Measurements from ENCODE around the gene TXNDC8. TPM values are rescaled to one million over a fixed set of nuclear protein-coding genes. Genes with fewer than 3 reads are reported as not detected.

The TXNDC8 gene
- total and polyA plus RNA-seq, 9 donors = not detected

DNA sequence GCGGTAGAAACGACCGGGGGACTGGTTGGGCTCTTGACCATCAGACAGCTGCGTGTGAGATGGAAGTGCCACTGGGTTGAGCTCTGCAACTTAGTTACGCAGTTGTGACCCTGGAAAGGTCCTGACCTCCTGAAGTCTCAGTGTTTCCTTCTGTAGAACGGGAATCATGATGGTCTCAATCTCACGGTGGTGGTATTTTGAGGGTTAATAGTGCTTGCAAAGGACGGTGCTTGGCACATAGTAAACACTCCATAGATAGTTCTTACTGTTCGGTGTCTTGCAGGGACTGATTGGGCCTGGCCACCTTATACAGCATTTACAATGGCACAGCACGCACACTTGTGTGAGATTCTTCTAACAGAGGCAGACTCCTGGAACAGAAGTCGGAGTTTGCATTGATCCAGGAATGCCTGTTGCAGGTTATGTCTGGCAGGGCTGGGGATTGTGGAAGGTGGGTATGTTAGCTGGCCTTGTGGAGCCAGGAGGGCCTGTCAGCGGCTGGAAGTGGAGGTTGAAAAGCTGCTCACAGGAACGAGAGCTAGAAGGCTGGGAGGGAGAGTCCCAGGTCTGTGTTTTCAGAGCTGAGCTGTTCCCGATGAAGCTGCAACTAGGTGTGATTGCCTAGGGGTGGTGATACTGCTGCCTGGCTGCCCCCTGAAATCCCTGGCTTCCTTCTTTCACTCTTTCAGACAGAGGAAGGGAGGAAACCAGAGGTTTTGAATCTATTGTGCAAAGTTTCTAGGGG, 80.4 kb downstream of the TXNDC8 start:
- TF ChIP-seq CTCF (IDR thresholded peaks at IDR 0.05) (no peak), EP300 (IDR thresholded peaks at IDR 0.05) (no peak), POLR2A (IDR thresholded peaks at IDR 0.05) (no peak)
- peak overlapping the region; percentile 62 to 93 for H3K27ac ChIP-seq
- no peaks in the 10 kb centered on the region for H3K9me3 ChIP-seq
- intact Hi-C loops (cut with DNase I) = no loop called here
- peak; percentile 17 to 37 (median 23) for DNase-seq
- no peaks in the 10 kb centered on the region for H3K36me3 ChIP-seq
- H3K4me3 ChIP-seq = peak overlapping the region; percentile 95
- peaks cover 6% of the 10 kb centered on the region for H3K4me1 ChIP-seq (ENCODE audit: insufficient read depth)
- no peaks in the 10 kb centered on the region for H3K27me3 ChIP-seq
- WGBS, 3 donors = 7 to 10% (median 9%) methylated on average over 14 of the region's 14 CpGs

DNA sequence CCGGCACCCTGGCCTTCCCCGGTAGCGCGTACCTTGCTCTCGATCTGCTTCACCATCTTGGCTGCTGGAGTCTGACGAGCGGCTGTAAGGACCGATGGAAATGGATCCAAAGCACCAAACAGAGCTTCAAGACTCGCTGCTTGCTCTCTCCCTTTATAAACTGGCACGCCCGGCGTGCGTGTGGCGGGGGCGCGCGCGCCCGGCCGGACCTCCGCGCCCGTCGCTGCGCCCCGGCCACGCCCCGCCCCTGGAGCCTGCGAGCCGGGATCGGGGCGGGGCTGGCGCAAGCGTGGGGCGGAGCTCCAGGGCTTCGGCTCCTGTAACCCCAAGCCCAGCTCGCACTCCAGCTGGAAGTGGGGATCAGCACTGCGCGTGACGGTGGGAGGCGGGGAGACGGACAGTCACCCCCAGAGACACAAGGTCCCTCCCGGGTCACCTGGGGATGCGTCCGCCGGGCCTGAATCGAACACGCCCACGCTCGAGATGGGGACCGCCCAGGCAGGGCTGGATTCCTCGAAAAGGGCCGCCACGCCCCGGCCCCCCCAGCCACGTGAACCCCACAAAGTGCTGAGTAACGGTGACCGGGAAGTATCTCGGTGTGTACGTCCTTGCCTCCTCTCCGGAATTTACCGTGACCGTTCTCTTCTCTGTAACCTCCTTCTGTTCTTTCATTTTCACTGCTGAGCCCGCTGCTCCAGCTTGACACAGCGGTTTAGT, 81.1 kb downstream of the TXNDC8 start, which contains the start of gene TXN:
Gene TXN, minus strand, starts transcription at position 128 of the 717 bp plus-strand sequence. Its CDS starts 72 bp downstream, at position 56.
- intact Hi-C loops (cut with DNase I) = no loop called here
- H3K27me3 ChIP-seq = no peaks in the 10 kb centered on the region
- no peaks in the 10 kb centered on the region for H3K36me3 ChIP-seq
- DNase-seq = peak; percentile 89 to 93 (median 90)
- H3K27ac ChIP-seq = peak within 1 kb of the TSS; percentile 62 to 93
- peak; percentile 82 for TF ChIP-seq POLR2A (IDR thresholded peaks at IDR 0.05)
- TF ChIP-seq CTCF (IDR thresholded peaks at IDR 0.05) = no peak
- TF ChIP-seq EP300 (IDR thresholded peaks at IDR 0.05) = peak; percentile 65
- peak within 1 kb of the TSS; percentile 95 for H3K4me3 ChIP-seq
- H3K9me3 ChIP-seq = no peaks in the 10 kb centered on the region
- peaks cover 8% of the 10 kb centered on the region for H3K4me1 ChIP-seq (ENCODE audit: insufficient read depth)
- WGBS, 3 donors = 0% methylated on average over 59 to 65 of the region's 65 CpGs

DNA sequence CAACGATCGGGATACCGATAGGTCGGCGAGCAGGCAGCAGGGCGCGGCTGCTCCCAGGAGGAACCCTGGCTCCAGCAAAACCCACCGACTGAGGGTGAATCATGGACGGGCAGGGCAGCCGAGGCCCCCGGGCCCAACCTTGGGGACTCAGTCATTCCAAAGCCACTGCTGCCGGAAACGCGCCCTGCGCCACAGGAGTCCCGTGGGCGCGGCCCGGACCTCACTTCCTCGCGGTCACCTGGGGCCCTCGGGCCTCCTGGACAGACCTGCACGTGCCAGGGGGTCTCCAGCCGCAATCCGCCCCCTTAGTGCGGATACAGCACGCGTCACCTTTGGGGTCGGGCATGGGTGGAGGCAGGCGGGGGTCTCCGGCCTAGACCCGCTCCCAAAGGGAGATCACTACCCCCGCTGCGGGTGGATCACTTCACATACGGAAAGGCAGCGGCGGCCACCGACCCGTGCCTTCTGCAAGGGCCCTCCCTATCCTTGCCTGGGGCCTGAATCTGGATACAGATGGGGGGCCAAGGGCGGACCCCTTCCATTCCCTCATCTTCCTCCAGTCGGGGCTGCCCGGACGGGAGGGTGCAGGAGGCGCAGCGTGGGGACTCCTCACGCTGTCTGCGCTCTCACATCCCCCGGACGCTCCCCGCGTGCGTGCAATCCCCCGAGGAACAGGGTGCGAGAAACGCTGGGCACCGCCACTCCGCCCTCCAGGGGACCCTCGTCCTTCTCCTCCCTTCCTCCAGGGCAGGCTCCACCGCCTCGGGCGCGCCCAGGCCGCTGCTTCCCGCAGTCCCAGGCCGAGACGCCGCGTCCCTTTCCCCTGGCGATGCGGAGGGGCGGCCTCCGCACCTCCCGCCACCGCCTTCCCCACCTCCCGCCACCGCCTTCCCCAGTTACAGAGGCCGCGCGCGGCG, 81.9 kb downstream of the TXNDC8 start:
- peak overlapping the region; percentile 95 for H3K4me3 ChIP-seq
- H3K27me3 ChIP-seq = no peaks in the 10 kb centered on the region
- no peak for TF ChIP-seq CTCF (IDR thresholded peaks at IDR 0.05)
- TF ChIP-seq POLR2A (IDR thresholded peaks at IDR 0.05) = peak; percentile 11
- DNase-seq = peak; percentile 50 to 69 (median 59)
- peak overlapping the region; percentile 62 to 93 for H3K27ac ChIP-seq
- no peaks in the 10 kb centered on the region for H3K36me3 ChIP-seq
- H3K9me3 ChIP-seq = no peaks in the 10 kb centered on the region
- H3K4me1 ChIP-seq (ENCODE audit: insufficient read depth) = peaks cover 8% of the 10 kb centered on the region
- WGBS, 3 donors = 0 to 1% (median 0%) methylated on average over 64 to 81 of the region's 81 CpGs
- intact Hi-C loops (cut with DNase I) = no loop called here

DNA sequence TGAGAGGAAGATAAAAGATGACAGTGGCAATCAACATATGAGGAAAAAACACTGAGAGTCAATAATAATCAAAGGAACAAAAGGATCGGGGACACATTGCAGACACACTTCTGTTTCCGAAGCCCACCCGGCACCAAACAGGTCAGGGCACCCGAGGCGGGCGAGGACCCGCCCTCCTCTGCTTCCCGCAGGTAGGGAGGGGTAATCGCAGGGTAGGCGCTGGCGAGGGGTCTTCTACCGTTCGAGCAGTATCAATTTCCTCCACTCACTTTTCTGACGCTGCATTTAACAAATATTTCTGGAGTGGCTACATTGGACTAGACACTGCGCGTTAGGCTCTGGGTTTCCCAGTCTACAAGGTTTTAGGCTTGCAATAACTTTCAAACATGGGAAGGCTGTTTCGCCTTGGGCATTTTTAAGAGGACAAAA, 82.6 kb downstream of the TXNDC8 start:
- H3K4me3 ChIP-seq = peak overlapping the region; percentile 95
- intact Hi-C loops (cut with DNase I) = no loop called here

More for the DNA sequence above, 82.6 kb downstream of the TXNDC8 start:
- Histone ChIP-seq H3K4me1 (ENCODE audit: insufficient read depth) (peaks cover 8% of the 10 kb centered on the region), H3K9me3 (no peaks in the 10 kb centered on the region), H3K27ac (peak overlapping the region; percentile 62 to 93), H3K27me3 (no peaks in the 10 kb centered on the region), H3K36me3 (no peaks in the 10 kb centered on the region)
- TF ChIP-seq CTCF (IDR thresholded peaks at IDR 0.05) (no peak), POLR2A (IDR thresholded peaks at IDR 0.05) (no peak), EP300 (IDR thresholded peaks at IDR 0.05) (no peak)
- peak in 3 of 5 donors; percentile 18 to 31 (median 22) for DNase-seq
- 10 to 12% (median 10%) methylated on average over 17 of the region's 17 CpGs for WGBS, 3 donors
